Measurements from ENCODE around the gene MRPS16.

The MRPS16 gene

DNA sequence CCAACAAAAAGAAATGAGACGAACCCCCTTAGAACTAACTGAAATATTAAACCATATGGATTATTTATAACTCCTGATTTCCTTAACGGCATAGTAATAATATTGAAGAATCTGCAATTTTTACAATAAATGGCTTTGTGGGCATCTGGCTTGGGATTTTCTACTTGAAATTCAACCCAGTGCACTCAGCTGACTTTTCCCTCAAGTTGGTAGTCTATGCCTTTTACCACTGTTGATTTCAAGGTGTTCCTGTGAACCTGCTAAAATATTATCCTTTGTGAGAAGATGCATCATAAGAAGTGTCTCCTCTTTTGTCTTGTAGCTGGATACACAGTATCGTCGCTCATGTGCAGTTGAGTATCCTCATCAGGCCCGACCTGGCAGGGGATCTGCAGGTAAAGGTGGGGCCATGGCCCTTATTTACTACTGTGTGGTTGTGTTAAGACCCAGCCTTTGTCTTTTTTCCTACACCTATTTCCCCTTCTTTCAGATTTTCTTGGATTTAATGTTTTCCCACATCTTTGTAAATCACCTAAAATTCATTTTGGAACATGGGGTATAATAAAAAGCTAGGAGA is 13.4 kb downstream of the MRPS16 start:
- DNase-seq, result no peak

DNA sequence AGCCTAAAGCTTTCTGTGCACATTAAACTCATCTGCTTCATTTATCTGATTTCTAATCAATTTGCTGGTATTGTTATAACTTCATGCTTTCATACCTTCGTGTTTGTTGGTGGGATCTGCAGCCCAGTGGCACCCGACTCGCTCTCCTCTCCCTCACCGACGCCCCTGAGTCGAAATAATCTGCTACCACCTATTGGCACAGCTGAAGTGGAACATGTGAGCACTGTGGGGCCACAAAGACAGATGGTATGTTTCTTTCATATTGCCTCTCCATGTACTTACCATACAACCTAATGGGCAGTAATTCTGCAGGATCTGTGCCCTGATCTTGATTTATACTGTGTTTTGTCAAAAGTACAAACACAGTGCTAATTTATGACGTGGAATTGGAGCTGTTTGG is 17.7 kb downstream of the MRPS16 start:
- no peak for DNase-seq

DNA sequence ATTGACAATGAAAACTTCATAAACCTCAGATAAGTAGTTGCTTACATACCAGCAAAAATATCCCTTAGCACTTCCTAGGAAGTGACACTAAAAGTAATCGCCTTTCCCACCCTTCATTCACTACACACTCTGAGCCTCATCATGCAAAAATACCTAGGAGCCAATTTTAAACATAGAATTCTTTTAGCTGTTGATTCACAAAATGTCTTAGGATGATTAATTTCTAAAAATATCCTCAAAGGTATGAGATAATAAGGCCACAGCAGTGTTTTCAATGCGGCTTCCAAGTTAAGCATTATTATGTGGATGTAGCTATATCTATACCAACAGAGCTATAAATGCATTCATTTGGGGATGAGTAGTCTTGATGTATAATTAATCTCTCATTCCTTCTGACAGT is 18.6 kb downstream of the MRPS16 start:
- DNase-seq, result no peak

DNA sequence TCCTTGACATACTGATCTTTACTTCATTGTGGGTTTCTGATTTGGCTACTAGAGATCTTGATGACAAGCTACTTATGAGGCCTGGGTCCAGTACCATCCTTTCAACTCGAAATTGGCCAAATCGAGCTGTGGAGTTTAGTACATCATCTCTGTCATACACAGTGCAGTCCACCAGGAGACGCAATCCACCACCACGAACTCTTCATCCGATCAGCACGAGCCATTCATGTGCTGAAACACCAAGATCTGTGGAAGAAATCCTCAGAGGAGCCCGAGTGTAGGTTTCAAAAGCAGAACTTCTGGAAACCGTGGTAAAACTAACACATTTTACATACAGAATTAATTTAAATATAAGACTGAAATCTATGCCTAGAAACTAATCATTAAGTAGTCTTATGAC is 19.6 kb downstream of the MRPS16 start:
- DNase-seq, result no peak

DNA sequence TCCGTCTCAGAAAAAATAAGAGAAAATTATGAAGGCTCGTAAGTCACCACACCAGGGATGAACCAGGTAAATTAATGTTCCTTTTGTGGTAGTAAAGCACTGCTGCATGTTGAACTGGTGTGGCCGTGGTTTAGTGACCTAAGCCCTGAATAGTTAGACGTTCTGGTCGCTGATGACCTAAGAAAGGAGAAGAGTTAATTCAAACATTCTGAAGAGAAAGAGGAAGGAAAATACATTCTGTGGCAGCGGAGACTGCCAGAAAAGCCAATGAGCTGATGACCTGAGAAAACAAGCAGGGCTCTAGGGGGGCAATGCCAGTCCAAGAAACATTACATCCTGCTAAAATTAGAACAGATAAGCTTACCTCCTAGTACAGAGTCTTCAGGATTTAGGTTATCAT is 22.9 kb downstream of the MRPS16 start:
- no peak for DNase-seq

DNA sequence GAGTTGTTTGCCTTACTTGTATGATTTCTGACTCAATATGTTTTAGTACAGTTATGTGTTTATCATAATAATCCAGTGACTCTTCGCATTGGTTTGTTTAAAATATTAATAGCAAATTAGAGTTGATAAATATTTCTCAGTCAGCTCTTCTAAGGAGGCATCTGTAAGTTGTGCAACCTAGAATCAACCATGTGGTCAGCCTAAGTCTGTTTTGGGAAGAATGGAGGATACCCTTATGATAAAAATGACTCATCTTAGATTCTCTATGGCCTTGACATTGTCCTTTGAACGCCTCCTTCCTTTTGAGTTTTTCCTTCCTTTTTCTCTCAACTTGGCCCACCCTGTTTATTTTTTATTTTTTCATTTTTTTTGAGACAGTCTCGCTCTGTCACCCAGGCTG is 24.2 kb downstream of the MRPS16 start:
- DNase-seq, result no peak

DNA sequence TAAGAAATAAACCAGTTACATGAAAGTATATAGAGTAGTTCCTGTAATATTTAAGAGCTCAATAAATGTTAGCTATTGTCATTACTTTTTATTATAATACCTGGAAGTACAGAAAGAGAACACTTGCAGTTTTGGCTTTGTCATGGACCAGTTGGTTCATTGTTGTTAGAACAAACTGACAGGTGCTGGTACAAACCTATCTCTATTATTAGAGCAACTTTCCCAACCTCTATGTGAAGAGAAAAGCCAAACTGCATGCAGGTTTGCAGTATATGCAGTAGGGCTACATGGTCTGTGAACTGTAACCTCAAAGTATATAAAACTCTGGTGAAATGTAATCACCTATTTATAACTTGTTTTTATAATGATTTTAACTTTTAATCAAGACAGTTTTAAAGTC is 25.8 kb downstream of the MRPS16 start:
- no peak for DNase-seq

DNA sequence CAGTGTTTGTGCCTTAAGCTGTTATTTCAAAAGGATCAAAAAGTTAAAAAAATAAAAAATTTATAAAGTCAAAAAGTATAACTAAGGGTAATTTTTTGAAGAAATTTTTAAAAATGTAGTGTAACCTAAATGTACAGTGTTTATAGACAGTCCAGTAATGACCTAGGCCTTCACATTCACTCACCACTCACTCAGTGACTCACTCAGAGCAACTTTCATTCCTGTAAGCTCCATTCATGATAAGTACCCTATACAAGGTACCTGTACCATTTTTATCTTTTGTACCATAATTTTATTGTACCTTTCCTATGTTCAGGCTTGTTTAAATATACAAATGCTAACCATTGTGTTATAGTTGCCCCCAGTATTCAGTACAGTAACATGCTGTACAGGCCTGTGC is 26.9 kb downstream of the MRPS16 start:
- DNase-seq, result no peak

DNA sequence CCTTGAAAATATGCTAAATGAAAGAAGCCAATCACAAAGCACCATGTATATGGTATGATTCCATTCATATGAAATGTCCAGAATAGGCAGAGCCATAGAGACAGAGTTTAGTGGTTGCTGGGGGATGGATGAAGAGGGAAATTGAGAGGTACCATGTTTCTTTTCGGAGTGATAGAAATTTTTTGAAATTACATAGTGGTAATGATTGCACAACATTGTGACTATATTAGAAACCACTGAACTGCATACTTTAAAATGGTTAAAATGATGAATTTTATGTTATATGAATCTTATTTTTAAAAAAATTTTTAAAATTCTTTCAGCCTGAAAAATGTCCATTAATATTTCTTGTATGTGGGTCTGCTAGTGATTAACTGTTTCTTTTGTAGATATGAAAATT is 31.5 kb downstream of the MRPS16 start:
- DNase-seq, result no peak

DNA sequence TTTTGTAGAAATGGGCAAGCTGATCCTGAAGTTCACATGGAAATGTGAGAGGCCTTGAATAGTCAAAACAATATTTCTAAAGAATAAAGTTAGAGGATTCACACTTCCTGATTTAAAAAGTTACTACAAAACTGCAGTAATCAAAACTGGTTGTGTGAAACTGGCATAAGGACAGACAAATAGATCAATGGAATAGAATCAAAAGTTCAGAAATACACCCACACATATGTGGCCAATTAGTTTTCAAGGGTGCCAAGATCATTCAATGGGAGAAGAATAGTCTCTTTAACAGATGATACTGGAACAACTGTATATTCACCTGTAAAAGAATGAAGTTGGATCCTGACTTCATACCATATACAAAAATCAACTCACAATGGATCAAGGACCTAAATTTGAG is 33.1 kb downstream of the MRPS16 start:
- no peak for DNase-seq

DNA sequence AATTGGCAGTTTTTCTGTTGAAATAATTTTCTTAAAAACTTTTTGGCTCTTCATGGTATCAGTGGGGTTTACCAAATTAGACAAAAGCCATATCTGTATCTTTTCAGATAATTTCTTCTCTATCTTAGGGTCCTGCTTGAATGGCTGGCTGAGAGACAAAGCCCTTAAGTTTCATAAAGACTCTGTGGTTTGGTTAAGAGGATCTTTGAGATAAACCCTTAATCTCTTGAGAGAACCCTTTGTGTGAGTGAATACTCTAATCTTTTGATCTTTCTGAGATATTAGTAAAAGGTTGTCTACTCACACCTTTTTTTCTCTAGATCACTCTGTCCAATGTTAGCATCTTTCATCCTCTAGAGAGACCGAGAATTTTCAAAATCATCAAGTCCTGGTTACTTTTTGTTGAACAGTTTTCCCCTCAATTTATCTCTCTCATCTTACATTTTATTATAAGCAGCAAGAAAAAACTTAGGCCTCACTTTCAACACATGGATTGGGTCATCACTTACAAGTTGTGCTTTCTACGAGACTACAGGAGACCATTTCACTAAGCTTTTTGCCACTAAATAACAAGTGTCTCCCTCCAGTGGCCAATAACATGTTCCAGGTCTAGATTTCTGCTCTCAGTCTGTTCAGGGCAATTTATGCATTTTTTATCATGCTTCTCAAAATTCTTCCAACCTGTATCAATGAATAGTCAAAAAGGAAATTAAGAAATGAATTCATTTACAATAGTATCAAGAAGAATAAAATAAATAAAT is 33.8 kb downstream of the MRPS16 start:
- no peak for DNase-seq

DNA sequence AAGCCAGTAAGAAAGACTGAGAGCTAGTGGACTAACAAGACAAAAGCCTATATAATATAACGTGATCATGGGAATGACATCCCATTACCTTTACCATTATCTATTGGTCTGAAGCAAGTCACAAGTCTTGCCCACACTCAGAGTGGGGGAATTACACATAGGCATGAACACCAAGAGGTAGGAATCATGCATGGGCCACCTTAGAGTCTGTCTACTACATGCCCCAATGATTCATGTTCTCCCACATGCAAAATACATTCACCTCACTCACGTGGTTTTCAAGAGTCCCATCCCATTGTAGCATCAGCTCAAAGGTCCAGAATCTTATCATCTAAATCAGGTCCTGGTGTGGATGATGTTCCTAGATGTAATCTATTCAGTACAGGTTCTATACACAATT is 34.8 kb downstream of the MRPS16 start:
- no peak for DNase-seq

DNA sequence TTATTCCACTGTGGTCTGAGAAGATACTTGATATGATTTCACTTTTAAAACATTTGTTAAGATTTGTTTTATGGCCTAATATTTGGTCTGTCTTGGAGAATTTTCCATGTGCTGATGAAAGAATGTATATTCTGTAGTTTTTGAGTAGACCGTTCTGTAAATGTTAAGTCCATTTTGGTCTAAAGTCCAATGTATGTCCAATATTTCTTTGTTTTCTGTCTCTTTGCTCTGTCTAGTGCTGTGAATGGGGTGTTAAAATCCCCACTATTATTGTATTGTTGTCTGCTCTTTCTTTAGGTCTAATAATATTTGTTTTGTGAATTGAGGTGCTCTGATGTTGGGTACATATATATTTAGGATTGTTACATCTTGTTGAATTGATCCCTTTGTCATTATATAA is 36.7 kb downstream of the MRPS16 start:
- no peak for DNase-seq

DNA sequence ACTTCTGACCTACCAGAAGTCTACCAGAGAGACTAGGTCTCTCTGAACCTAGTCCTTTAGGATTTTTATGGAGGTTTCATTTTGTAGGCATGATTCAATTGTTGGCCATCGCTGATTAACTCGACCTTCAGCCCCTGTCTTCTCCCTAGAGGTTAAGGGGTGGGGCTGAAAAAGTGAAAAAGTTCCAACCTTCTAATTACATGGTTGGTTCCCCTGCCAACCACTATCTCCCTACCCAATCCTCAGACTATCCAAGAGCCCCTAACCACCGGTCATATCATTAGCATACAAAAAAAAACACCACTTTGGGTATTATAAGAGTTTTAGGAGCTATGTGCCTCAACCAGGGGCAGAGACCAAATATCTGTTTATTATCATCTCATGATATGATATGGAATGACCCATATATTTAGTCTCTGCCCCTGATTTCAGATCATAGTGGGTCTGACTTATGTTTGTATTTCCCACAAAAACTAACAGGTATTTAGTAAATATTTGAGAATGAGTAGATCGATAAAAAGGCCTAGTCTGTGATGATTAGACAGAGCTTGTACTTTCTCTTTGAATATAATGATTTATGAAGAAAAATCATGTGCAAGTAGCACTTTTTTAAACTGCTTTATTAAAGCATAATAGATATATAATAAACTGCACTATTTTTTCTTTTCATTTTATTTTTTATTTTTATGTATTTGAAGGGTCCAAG is 41.2 kb downstream of the MRPS16 start:
- no peak for DNase-seq

DNA sequence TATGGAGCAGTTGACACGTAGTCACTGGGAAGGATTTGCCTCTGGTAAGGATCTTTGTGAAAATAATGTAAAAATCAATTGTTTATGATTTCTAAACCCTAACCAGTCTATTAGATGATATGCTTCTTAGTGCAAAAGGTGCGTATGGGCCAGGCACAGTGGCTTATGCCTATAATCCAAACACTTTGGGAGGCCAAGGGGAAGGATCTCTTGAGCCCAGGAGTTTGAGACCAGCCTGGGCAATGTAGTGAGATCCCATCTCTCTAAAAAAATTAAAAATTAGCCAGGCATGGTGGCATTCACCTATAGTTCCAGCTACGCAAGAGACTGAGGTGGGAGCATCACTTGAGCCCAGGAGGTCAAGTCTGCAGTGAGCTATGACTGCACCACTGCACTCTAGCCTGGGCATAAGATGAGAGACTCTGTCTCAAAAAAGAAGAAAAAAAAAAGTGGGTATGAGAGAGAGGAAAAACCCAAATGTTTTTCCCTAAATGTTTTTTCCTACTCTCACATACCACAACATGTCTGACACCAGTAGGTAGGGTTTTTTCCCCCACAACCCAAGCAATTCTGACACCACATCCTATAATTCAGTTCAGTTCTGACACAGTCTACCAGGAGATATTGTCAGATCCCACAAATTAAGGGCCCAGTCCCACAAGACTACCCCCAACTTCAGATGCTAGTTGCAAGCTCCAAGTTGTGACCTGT is 41.9 kb downstream of the MRPS16 start:
- no peak for DNase-seq

DNA sequence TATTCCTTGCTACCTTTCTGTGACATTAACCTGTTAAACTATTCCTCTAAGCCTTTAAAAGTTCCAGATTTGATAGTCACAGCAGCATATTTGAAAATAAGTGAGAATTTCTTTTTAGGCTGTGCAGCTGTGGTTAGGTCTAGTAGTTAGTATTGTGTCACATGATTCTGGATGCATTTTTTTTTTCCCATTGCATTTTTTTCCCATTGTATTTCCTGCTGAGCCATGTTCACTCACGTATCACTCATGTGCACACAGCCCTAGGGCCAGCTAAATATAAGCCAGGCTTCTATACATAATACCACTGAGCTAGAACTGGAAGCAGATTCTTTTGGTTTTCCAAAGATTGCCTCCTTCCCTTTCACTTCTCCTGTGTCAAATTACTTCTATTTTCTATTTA is 42.7 kb downstream of the MRPS16 start:
- DNase-seq, result no peak

DNA sequence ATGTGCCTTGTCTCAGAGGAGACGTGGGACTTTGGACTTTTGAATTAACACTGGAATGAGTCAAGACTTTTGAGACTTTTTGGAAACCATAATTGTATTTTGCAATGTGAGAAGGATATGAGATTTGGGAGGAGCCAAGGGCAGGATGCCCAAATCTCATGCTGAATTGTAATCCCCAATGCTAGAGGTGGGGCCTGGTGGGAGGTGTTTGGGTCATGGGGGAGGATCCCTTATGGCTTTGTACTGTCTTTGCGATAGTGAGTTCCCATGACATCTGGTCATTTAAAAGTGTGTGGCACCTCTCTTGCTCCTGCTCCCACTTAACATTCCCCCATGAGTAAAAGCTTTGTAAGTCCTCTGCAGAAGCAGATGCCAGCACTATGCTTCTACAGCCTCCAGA is 44.6 kb downstream of the MRPS16 start:
- no peak for DNase-seq

DNA sequence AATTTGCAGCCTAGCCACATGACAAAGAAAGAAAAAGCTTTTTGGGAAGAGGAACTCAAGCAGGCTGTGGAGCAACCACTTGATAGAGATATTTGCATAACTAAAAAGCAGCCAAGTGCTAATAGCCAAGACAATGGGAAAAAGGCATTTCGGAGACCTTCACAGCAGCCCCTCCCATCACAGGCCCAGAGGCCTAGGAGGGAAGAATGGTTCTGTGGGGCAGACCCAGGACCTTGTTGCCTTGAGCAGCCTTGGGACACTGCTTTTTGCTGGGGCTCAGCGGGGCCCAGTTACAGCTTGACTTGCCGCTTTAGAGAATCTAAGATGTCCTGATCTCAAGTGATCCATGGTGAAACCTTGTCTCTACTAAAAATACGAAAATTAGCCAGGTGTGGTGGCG is 46.1 kb downstream of the MRPS16 start:
- no peak for DNase-seq

DNA sequence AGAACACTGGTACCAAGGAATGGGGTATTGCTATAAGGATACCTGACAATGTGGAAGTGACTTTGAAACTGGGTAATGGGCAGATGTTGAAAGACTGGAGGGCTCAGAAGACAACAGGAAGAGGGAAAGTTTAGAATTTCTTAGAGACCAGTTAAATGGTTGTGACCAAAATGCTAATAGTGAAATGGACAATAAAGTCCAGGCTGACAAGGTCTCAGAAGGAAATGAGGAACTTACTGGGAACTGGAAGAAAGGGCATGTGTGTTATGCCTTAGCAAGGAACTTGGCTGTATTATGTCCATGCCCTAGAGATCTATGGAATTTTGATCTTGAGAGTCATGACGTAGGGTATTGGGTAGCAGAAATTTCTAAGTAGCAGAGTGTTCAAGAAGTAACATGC is 46.6 kb downstream of the MRPS16 start:
- DNase-seq, result no peak

DNA sequence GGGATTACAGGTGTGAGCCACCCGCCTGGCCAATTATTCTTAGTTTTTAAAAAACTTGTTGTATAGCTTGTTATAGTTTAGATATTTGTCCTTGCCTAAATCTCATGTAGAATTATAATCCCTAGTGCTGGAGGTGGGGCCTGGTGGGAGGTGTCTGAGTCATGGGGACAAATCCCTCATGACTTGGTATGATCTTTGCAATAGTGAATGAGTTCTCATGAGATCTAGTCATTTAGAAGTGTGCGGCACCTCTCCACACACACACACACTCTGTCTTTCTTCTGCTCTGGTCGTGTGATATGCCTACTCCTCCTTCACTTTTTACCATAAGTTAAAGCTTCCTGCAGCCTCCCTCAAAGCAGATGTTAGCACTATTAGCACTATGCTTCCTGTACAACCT is 47.4 kb downstream of the MRPS16 start:
- DNase-seq, result no peak
